Neural cell (in vitro differentiated cells): ENCODE measurements around the gene MCFD2. TPM values are rescaled to one million over a fixed set of nuclear protein-coding genes. Genes with fewer than 3 reads are reported as not detected.

Source experiments
- H2AFZ ChIP-seq: fragments of 200-600, 300-800 bp; sonication (generic), shearing (Covaris generic); 2 replicates; pipeline ENCODE4 v1.6.0; 2014; ENCODE audit warnings: low read depth, mild to moderate bottlenecking, antibody characterized with exemption, low read length, moderate library complexity
- H3F3A ChIP-seq: fragments of 200-600 bp; shearing (Covaris generic); 2 replicates; pipeline ENCODE4 v1.6.1; 2016; ENCODE audit warnings: mild to moderate bottlenecking, moderate library complexity, mixed read lengths, antibody characterized with exemption, low read length; ENCODE audit not compliant: insufficient read depth, poor library complexity, severe bottlenecking
- H3K27ac ChIP-seq: fragments of 200-600, 300-800 bp; sonication (generic), shearing (Covaris generic); 2 replicates; pipeline ENCODE4 v1.5.1; 2014; ENCODE audit warnings: mild to moderate bottlenecking, low read length, moderate library complexity
- H3K27me3 ChIP-seq: fragments of 300-800, 200-600 bp; sonication (generic), shearing (Covaris generic); 2 replicates; pipeline ENCODE4 v1.6.0; 2014; ENCODE audit warnings: mild to moderate bottlenecking, low read depth, low read length, moderate library complexity; ENCODE audit not compliant: insufficient read depth
- H3K36me3 ChIP-seq: fragments of 300-800, 200-600 bp; sonication (generic), shearing (Covaris generic); 2 replicates; pipeline ENCODE4 v1.5.1; 2014; ENCODE audit warnings: mild to moderate bottlenecking, antibody characterized with exemption, low read length, moderate library complexity; ENCODE audit not compliant: insufficient read depth
- H3K4me2 ChIP-seq: fragments of 300-800, 200-600 bp; sonication (generic), shearing (Covaris generic); 2 replicates; pipeline ENCODE4 v1.6.0; 2014; ENCODE audit warnings: mild to moderate bottlenecking, low read length
- H3K4me3 ChIP-seq: fragments of 300-800, 200-600 bp; sonication (generic), shearing (Covaris generic); 2 replicates; pipeline ENCODE4 v1.5.1; 2014; ENCODE audit warnings: mild to moderate bottlenecking, low read length, moderate library complexity
- H3K79me2 ChIP-seq: fragments of 200-600 bp; shearing (Covaris generic); replicated peaks from 2 replicates; pipeline ENCODE4 v1.6.0; 2014; ENCODE audit warnings: mild to moderate bottlenecking, low read length, moderate library complexity; ENCODE audit not compliant: insufficient read depth
- H3K9ac ChIP-seq: fragments of 300-800, 200-600 bp; sonication (generic), shearing (Covaris generic); 2 replicates; pipeline ENCODE4 v1.6.1; 2016; ENCODE audit warnings: mild to moderate bottlenecking, low read length, mixed read lengths
- H3K9me2 ChIP-seq: fragments of 200-600 bp; shearing (Covaris generic); 2 replicates; pipeline ENCODE4 v1.6.1; 2016; ENCODE audit warnings: mild to moderate bottlenecking, low read length, mixed read lengths; ENCODE audit not compliant: insufficient read depth
- H3K9me3 ChIP-seq: fragments of 200-600, 300-800 bp; sonication (generic), shearing (Covaris generic); 2 replicates; pipeline ENCODE4 v1.6.1; 2016; ENCODE audit warnings: mild to moderate bottlenecking, mixed run types, low read length, moderate library complexity, mixed read lengths
- H4K20me1 ChIP-seq: fragments of 200-600 bp; shearing (Covaris generic); 2 replicates; pipeline ENCODE4 v1.6.1; 2016; ENCODE audit warnings: mild to moderate bottlenecking, mixed run types; ENCODE audit not compliant: insufficient read depth
- EP300 ChIP-seq: fragments of 450-650 bp; conservative IDR thresholded peaks from 2 replicates; pipeline ENCODE4 v1.6.1; 2014; ENCODE audit warnings: antibody characterized with exemption, mild to moderate bottlenecking, moderate library complexity; ENCODE audit not compliant: poor library complexity, severe bottlenecking
- EZH2 ChIP-seq: fragments of 200-600, 300-800 bp; shearing (Covaris generic), sonication (generic); IDR thresholded peaks from 2 replicates; pipeline ENCODE4 v1.6.1; 2014; ENCODE audit warnings: antibody characterized with exemption, low read length, borderline replicate concordance, mild to moderate bottlenecking; ENCODE audit not compliant: insufficient read depth, poor library complexity, severe bottlenecking
- MXI1 ChIP-seq: fragments of 450-650 bp; conservative IDR thresholded peaks from 2 replicates; pipeline ENCODE4 v1.6.1; 2014; ENCODE audit warnings: antibody characterized with exemption, mild to moderate bottlenecking; ENCODE audit not compliant: poor library complexity, severe bottlenecking
- POLR2AphosphoS5 ChIP-seq: IDR thresholded peaks from 2 replicates; pipeline ENCODE4 v1.6.1; 2012
- RAD21 ChIP-seq: fragments of 450-650 bp; conservative IDR thresholded peaks from 2 replicates; pipeline ENCODE4 v1.6.1; 2014; ENCODE audit warnings: antibody characterized with exemption, mild to moderate bottlenecking, moderate library complexity
- REST ChIP-seq: IDR thresholded peaks from 2 replicates; pipeline ENCODE4 v1.6.1; 2012; ENCODE audit warnings: borderline replicate concordance
- SMC3 ChIP-seq: fragments of 450-650 bp; conservative IDR thresholded peaks from 2 replicates; pipeline ENCODE4 v1.6.1; 2014; ENCODE audit warnings: antibody characterized with exemption, mild to moderate bottlenecking, moderate library complexity; ENCODE audit not compliant: poor library complexity
- TAF1 ChIP-seq: IDR thresholded peaks from 2 replicates; pipeline ENCODE4 v1.6.1; 2012; ENCODE audit warnings: low read depth
- polyA plus RNA-seq: library from polyadenylated mRNA; depleted of rRNA; stranded (reverse); fragments of >200 nt; gene quantifications from 2 replicates; pipeline ENCODE4 v1.2.3, GENCODE V29; 2014
- TF ChIP-seq, protein P1 (sequence below): fragments of 450-650 bp; IDR thresholded peaks from 2 replicates; pipeline ENCODE4 v1.5.1; 2014; ENCODE audit warnings: antibody characterized with exemption, mild to moderate bottlenecking, moderate library complexity; ENCODE audit not compliant: poor library complexity, severe bottlenecking

The MCFD2 gene
- polyA plus RNA-seq, 1 donor from 2014 or later, result 78.8 TPM

DNA sequence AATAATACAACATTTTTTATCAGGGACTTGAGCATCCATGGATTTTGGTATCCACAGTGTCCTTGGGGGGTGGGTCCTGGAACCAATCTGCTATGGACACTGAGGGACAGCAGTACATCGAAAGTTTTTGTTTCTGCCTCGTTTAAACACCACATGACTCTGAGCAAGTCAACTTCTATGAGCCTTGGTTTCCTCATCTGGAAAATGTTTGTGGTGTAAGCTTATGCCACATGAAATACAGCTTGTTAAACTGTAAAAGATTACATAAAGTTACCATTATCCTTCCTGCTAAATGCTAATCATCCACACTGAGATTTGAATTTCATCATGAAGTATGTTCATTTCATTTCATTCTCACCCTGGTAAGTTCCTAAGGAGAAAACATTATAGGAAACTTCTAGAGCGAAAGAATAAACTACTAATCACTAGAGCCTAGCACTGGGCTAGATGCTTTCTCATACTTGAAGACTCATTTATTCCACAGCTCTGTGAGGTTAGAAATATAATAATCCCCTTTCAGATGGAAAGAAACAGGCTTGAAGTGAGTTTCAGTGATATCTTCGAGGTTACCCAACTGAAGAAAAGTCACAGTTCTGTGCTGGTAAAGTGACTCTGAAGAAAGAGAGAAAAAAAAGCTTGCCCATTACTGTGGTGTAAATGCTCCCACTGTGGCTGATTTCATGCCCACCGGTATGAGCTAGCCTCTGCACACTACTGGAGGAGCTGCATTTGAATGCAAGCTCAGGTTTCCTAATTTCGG, 29.2 kb downstream of the MCFD2 start:
- H4K20me1 ChIP-seq, result no peaks in the 10 kb centered on the region

GRCh38 chr2:46885376-46885775, 30.2 kb downstream of the MCFD2 start:
- Histone ChIP-seq H3K27me3 (no peaks in the 10 kb centered on the region), H3K79me2 (no peaks in the 10 kb centered on the region), H3K9ac (no peak overlapping the region), H3K4me2 (no peak overlapping the region), H3K36me3 (no peaks in the 10 kb centered on the region), H3K4me3 (no peak overlapping the region), H4K20me1 (no peaks in the 10 kb centered on the region), H3K9me2 (no peaks in the 10 kb centered on the region), H3F3A (no peaks in the 10 kb centered on the region), H3K27ac (no peak overlapping the region), H2AFZ (no peak overlapping the region), H3K9me3 (no peaks in the 10 kb centered on the region)
- no peak for TF ChIP-seq EZH2
- TF ChIP-seq, protein P1, sequence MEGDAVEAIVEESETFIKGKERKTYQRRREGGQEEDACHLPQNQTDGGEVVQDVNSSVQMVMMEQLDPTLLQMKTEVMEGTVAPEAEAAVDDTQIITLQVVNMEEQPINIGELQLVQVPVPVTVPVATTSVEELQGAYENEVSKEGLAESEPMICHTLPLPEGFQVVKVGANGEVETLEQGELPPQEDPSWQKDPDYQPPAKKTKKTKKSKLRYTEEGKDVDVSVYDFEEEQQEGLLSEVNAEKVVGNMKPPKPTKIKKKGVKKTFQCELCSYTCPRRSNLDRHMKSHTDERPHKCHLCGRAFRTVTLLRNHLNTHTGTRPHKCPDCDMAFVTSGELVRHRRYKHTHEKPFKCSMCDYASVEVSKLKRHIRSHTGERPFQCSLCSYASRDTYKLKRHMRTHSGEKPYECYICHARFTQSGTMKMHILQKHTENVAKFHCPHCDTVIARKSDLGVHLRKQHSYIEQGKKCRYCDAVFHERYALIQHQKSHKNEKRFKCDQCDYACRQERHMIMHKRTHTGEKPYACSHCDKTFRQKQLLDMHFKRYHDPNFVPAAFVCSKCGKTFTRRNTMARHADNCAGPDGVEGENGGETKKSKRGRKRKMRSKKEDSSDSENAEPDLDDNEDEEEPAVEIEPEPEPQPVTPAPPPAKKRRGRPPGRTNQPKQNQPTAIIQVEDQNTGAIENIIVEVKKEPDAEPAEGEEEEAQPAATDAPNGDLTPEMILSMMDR, result no peak
- TF ChIP-seq TAF1, result no peak
- no peak for TF ChIP-seq REST
- TF ChIP-seq RAD21, result no peak
- no peak for TF ChIP-seq EP300

More for the DNA sequence above, 29.2 kb downstream of the MCFD2 start:
- no peaks in the 10 kb centered on the region for H3K27me3 ChIP-seq
- no peaks in the 10 kb centered on the region for H3K9me3 ChIP-seq
- no peaks in the 10 kb centered on the region for H3K36me3 ChIP-seq
- no peak overlapping the region for H3K4me3 ChIP-seq
- H3K9ac ChIP-seq, result no peak overlapping the region
- H3F3A ChIP-seq, result no peaks in the 10 kb centered on the region
- H2AFZ ChIP-seq, result no peak overlapping the region
- TF ChIP-seq TAF1 (no peak), REST (no peak), POLR2AphosphoS5 (no peak), EP300 (no peak), MXI1 (no peak), RAD21 (no peak), SMC3 (no peak), EZH2 (no peak)
- TF ChIP-seq, protein P1, result no peak
- no peaks in the 10 kb centered on the region for H3K79me2 ChIP-seq
- H3K9me2 ChIP-seq, result no peaks in the 10 kb centered on the region
- no peak overlapping the region for H3K4me2 ChIP-seq
- H3K27ac ChIP-seq, result no peak overlapping the region
